Frontal cortex (tissue), 4 donors: ENCODE measurements around the gene PPP3R2. TPM values are rescaled to one million over a fixed set of nuclear protein-coding genes. Genes with fewer than 3 reads are reported as not detected.

ENCODE experiments used
- DNase-seq, 2 donors: peaks; one replicate each; pipeline ENCODE4 v3.0.0; 2012; ENCODE audit warnings: low spot score in 2 of 2
- FAIRE-seq: peaks from 2 replicates; lab custom pipeline; 2012; peaks lifted over from hg19 to GRCh38; lab: Jason Lieb, UNC
- total RNA-seq: library from RNA; depleted of rRNA; stranded (reverse); fragments of >200 nt; gene quantifications from one replicate; pipeline ENCODE4 v1.2.3, GENCODE V29; 2014
- donor health status: control.
- donor health status: control.
- donor health status: control.

The PPP3R2 gene
- total RNA-seq, result 0.41 TPM

GRCh38 chr9:101594796-101595195 is at the start of gene PPP3R2:
PPP3R2 (minus strand) TSS chr9:101594969; CDS start chr9:101594921, 48 bp downstream.
- DNase-seq (no peak), FAIRE-seq (no peak)

- DNase-seq (no peak), FAIRE-seq (no peak)
Measured at GRCh38 chr9:101639785-101640665, 45.3 kb upstream of the PPP3R2 start.

GRCh38 chr9:101639311-101639710 is 44.5 kb upstream of the PPP3R2 start:
- no peak for DNase-seq
- FAIRE-seq, result no peak

GRCh38 chr9:101636247-101636646 is 41.5 kb upstream of the PPP3R2 start:
- DNase-seq (no peak), FAIRE-seq (no peak)

- FAIRE-seq (no peak), DNase-seq (no peak)
Measured at GRCh38 chr9:101635473-101635872, 40.7 kb upstream of the PPP3R2 start.

GRCh38 chr9:101634741-101635409 is 40.1 kb upstream of the PPP3R2 start:
- no peak for FAIRE-seq
- DNase-seq, result no peak

- DNase-seq (no peak), FAIRE-seq (no peak)
Measured at GRCh38 chr9:101632611-101633010, 37.8 kb upstream of the PPP3R2 start.

GRCh38 chr9:101631892-101632291 is 37.1 kb upstream of the PPP3R2 start:
- FAIRE-seq, result no peak
- no peak for DNase-seq

- FAIRE-seq (no peak), DNase-seq (no peak)
Measured at GRCh38 chr9:101629636-101630035, 34.9 kb upstream of the PPP3R2 start.

GRCh38 chr9:101628173-101628572 is 33.4 kb upstream of the PPP3R2 start:
- FAIRE-seq, result no peak
- DNase-seq, result no peak

- DNase-seq, result no peak
- FAIRE-seq, result no peak
Measured at GRCh38 chr9:101626295-101626694, 31.5 kb upstream of the PPP3R2 start.

- FAIRE-seq (no peak), DNase-seq (no peak)
Measured at GRCh38 chr9:101625876-101626275, 31.1 kb upstream of the PPP3R2 start.

- FAIRE-seq (no peak), DNase-seq (no peak)
Measured at GRCh38 chr9:101620452-101620851, 25.7 kb upstream of the PPP3R2 start.

GRCh38 chr9:101618698-101619097 is 23.9 kb upstream of the PPP3R2 start:
- FAIRE-seq, result no peak
- DNase-seq, result no peak

- DNase-seq (no peak), FAIRE-seq (no peak)
Measured at GRCh38 chr9:101605547-101605946, 10.8 kb upstream of the PPP3R2 start.

- FAIRE-seq (no peak), DNase-seq (no peak)
Measured at GRCh38 chr9:101604296-101604695, 9.5 kb upstream of the PPP3R2 start.

GRCh38 chr9:101601904-101602765 is 7.4 kb upstream of the PPP3R2 start:
- no peak for FAIRE-seq

GRCh38 chr9:101593345-101593744 is 1.4 kb downstream of the PPP3R2 start:
- no peak for FAIRE-seq
- DNase-seq, result no peak

More at GRCh38 chr9:101601904-101602765, 7.4 kb upstream of the PPP3R2 start:
- DNase-seq, result peak in 1 of 2 donors; percentile 41

GRCh38 chr9:101592788-101593187 is 2.0 kb downstream of the PPP3R2 start:
- DNase-seq (no peak), FAIRE-seq (no peak)

GRCh38 chr9:101591787-101592446 is 2.9 kb downstream of the PPP3R2 start:
- FAIRE-seq (no peak), DNase-seq (no peak)
